OCI-LY1 (cell line): Measurements from ENCODE around the gene ZMIZ1.

Experiments
- EZH2 ChIP-seq: fragments of 200-600 bp; sonication (generic), shearing (Covaris generic); IDR thresholded peaks from 2 replicates; pipeline ENCODE4 v1.8.0; 2017; ENCODE audit warnings: borderline replicate concordance, mixed run types, mild to moderate bottlenecking, antibody characterized with exemption, low read length, moderate library complexity, mixed read lengths
- TF ChIP-seq, protein P1 (sequence below): fragments of 200-600 bp; sonication (generic), shearing (Covaris generic); IDR thresholded peaks from 2 replicates; pipeline ENCODE4 v1.5.1; 2017; ENCODE audit warnings: mild to moderate bottlenecking, antibody characterized with exemption, low read length, moderate library complexity, mixed read lengths

DNA sequence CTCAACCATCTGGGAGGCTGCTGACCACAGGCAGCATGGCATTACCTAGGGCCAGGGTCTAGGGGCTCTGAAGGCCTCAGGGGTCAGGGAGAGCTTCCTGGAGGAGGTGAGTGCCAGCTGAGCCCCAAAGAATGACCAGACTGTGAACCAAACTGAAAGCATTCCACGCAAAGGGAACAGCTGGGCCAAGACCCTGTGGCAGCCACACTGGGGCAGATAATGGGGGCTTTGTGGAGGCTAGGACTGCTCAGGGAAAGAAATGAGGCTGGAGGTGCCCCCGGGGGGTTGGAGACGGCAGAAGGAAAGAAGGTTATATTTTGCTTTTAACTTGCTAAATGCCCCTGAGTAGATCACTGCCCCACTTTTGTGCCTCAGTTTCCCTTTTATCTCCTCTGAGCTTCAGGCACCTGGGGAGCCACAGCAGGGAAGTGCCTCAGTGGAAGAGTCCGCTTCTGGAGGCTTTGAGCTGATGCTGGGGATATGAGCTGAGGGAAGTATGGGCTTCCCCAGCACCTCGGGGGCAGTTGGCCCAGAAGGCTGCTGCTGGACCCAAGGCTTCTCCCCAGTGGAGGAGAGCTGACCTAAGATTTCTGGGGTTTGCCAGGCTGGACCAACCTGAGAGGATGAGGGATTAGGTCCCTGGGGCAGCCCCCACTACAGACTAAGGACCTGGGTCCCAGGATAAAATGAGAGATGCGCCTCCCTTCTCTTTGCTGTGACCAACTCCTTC, 57.8 kb downstream of the ZMIZ1 start:
- TF ChIP-seq EZH2 = no peak
- TF ChIP-seq, protein P1, sequence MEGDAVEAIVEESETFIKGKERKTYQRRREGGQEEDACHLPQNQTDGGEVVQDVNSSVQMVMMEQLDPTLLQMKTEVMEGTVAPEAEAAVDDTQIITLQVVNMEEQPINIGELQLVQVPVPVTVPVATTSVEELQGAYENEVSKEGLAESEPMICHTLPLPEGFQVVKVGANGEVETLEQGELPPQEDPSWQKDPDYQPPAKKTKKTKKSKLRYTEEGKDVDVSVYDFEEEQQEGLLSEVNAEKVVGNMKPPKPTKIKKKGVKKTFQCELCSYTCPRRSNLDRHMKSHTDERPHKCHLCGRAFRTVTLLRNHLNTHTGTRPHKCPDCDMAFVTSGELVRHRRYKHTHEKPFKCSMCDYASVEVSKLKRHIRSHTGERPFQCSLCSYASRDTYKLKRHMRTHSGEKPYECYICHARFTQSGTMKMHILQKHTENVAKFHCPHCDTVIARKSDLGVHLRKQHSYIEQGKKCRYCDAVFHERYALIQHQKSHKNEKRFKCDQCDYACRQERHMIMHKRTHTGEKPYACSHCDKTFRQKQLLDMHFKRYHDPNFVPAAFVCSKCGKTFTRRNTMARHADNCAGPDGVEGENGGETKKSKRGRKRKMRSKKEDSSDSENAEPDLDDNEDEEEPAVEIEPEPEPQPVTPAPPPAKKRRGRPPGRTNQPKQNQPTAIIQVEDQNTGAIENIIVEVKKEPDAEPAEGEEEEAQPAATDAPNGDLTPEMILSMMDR = no peak
